ENCODE measurements around the gene MAD1L1.

- no peak for TF ChIP-seq POLR2AphosphoS5 (IDR thresholded peaks at IDR 0.05)
- TF ChIP-seq CTCF (IDR thresholded peaks at IDR 0.05), result no peak
- no peak for TF ChIP-seq POLR2A (IDR thresholded peaks at IDR 0.05)
- no peak for TF ChIP-seq EP300 (IDR thresholded peaks at IDR 0.05)
These were observed 106.1 kb downstream of the MAD1L1 start for GRCh38 chr7:2126621-2127020.
